ENCODE data around the gene PHF13.
"Not testable (repeated sequence)": the region's sequence is repeated elsewhere in the genome, so short reads cannot be mapped to it uniquely, and the experiment has no call there.

PHF13 gene

GRCh38 chr1:6587261-6588005, 26.1 kb upstream of the PHF13 start:
- no peak for DNase-seq

- DNase-seq: no peak
These were observed 25.2 kb upstream of the PHF13 start for GRCh38 chr1:6588128-6588892.

GRCh38 chr1:6588893-6589520, 24.5 kb upstream of the PHF13 start:
- DNase-seq: no peak

GRCh38 chr1:6590046-6590445, 23.5 kb upstream of the PHF13 start:
- DNase-seq: no peak

GRCh38 chr1:6591222-6591621, 22.3 kb upstream of the PHF13 start:
- DNase-seq: no peak

- no peak for DNase-seq
These were observed 21.9 kb upstream of the PHF13 start for GRCh38 chr1:6591644-6592043.

- DNase-seq: no peak
These were observed 21.1 kb upstream of the PHF13 start for GRCh38 chr1:6592441-6592840.

GRCh38 chr1:6592865-6593593, 20.5 kb upstream of the PHF13 start:
- DNase-seq: no peak

GRCh38 chr1:6593810-6594209, 19.7 kb upstream of the PHF13 start:
- no peak for DNase-seq

- DNase-seq: no peak
These were observed 18.4 kb upstream of the PHF13 start for GRCh38 chr1:6594977-6595740.

GRCh38 chr1:6596351-6596750, 17.2 kb upstream of the PHF13 start:
- no peak for DNase-seq

GRCh38 chr1:6596886-6597776, 16.4 kb upstream of the PHF13 start:
- DNase-seq: no peak

GRCh38 chr1:6597777-6598131, 15.8 kb upstream of the PHF13 start:
- DNase-seq: no peak

- peak; percentile 55 to 62 for DNase-seq
These were observed 14.2 kb upstream of the PHF13 start for GRCh38 chr1:6599141-6599975.

GRCh38 chr1:6599991-6600390, 13.5 kb upstream of the PHF13 start:
- not testable (repeated sequence) for DNase-seq

- no peak for DNase-seq
These were observed 13.0 kb upstream of the PHF13 start for GRCh38 chr1:6600410-6601048.

- DNase-seq: peak; percentile 78 to 81
These were observed 12.2 kb upstream of the PHF13 start for GRCh38 chr1:6601049-6601922.

- no peak for DNase-seq
These were observed 11.4 kb upstream of the PHF13 start for GRCh38 chr1:6601923-6602668.
